Keratinocyte (primary cell): Measurements from ENCODE around the gene GOT2.

Experiments used
- CTCF ChIP-seq, 3 experiments: IDR thresholded peaks in 1 of 3; conservative IDR thresholded peaks in 1 of 3; optimal IDR thresholded peaks in 1 of 3; 2 replicates in 2 of 3; 3 replicates in 1 of 3; pipeline versions ENCODE3 to v1.5.1; 2011; ENCODE audit warnings: low read length in 3 of 3, mild to moderate bottlenecking in 3 of 3, moderate library complexity in 2 of 3, control low read depth in 1 of 3, inconsistent platforms in 1 of 3; ENCODE audit not compliant: insufficient read depth in 2 of 3; ENCODE audit errors: extremely low read depth in 1 of 3
- EZH2 ChIP-seq: IDR thresholded peaks from one replicate; pipeline ENCODE4 v1.6.1; 2012; ENCODE audit warnings: inconsistent platforms, mild to moderate bottlenecking, low read length, moderate library complexity

GRCh38 chr16:58695368-58695767 is 38.7 kb downstream of the GOT2 start:
- TF ChIP-seq CTCF (optimal IDR thresholded peaks at IDR 0.05 in 1 of 3, IDR thresholded peaks at IDR 0.05 in 1 of 3, conservative IDR thresholded peaks at IDR 0.05 in 1 of 3; ENCODE audit: extremely low read depth in 1 of 3, insufficient read depth in 2 of 3, low read length in 3 of 3) (no peak), EZH2 (no peak)
